Endometrial microvascular endothelial cells (primary cell): Measurements from ENCODE around the gene LAMTOR3. TPM values are rescaled to one million over a fixed set of nuclear protein-coding genes. Genes with fewer than 3 reads are reported as not detected.

Source experiments
- in situ Hi-C: cut with HindIII; loops from 2 replicates; pipeline ENCODE4 v1.10.0; 2017; ENCODE audit warnings: low sequenced_read_pairs, low pct_unique_long_range_greater_than_20kb; ENCODE audit errors: inconsistent ontology term
- total RNA-seq: library from RNA; depleted of rRNA; stranded (reverse); fragments of >200 nt; gene quantifications from one replicate; pipeline ENCODE4 v1.2.3, GENCODE V29; 2015; ENCODE audit errors: inconsistent ontology term

Gene LAMTOR3
- total RNA-seq = 47.8 TPM

GRCh38 chr4:99894161-99894997 lies at the start of gene LAMTOR3:
Gene LAMTOR3, minus strand, starts transcription at chr4:99894427. Its CDS starts 464 bp downstream, at chr4:99893963.
- in situ Hi-C loops = no loop called here

GRCh38 chr4:99938243-99938753 lies 44.1 kb upstream of the LAMTOR3 start:
- in situ Hi-C loops = no loop called here

- in situ Hi-C loops = no loop called here
Measured at GRCh38 chr4:99934891-99935290, 40.7 kb upstream of the LAMTOR3 start.

- in situ Hi-C loops = no loop called here
Measured at GRCh38 chr4:99927566-99927965, 33.3 kb upstream of the LAMTOR3 start.

GRCh38 chr4:99921174-99921573 lies 26.9 kb upstream of the LAMTOR3 start:
- in situ Hi-C loops = no loop called here

- in situ Hi-C loops = no loop called here
Measured at GRCh38 chr4:99918656-99919055, 24.4 kb upstream of the LAMTOR3 start.

- in situ Hi-C loops = no loop called here
Measured at GRCh38 chr4:99917575-99917974, 23.3 kb upstream of the LAMTOR3 start.

- in situ Hi-C loops = no loop called here
Measured at GRCh38 chr4:99915449-99915848, 21.2 kb upstream of the LAMTOR3 start.

GRCh38 chr4:99894998-99895397 lies 771 bp upstream of the LAMTOR3 start:
- in situ Hi-C loops = no loop called here

- in situ Hi-C loops = no loop called here
Measured at GRCh38 chr4:99893839-99894160, 427 bp downstream of the LAMTOR3 start.

- in situ Hi-C loops = no loop called here
Measured at GRCh38 chr4:99893029-99893428, 1.2 kb downstream of the LAMTOR3 start.

GRCh38 chr4:99891351-99891750 lies 2.9 kb downstream of the LAMTOR3 start:
- in situ Hi-C loops = no loop called here

GRCh38 chr4:99887837-99888236 lies 6.4 kb downstream of the LAMTOR3 start:
- in situ Hi-C loops = no loop called here

- in situ Hi-C loops = no loop called here
Measured at GRCh38 chr4:99886146-99886545, 8.1 kb downstream of the LAMTOR3 start.

- in situ Hi-C loops = no loop called here
Measured at GRCh38 chr4:99885687-99886086, 8.5 kb downstream of the LAMTOR3 start.

- in situ Hi-C loops = no loop called here
Measured at GRCh38 chr4:99885063-99885664, 9.1 kb downstream of the LAMTOR3 start.

GRCh38 chr4:99879458-99879857 lies 14.8 kb downstream of the LAMTOR3 start:
- in situ Hi-C loops = no loop called here

GRCh38 chr4:99878604-99879003 lies 15.6 kb downstream of the LAMTOR3 start:
- in situ Hi-C loops = no loop called here

- in situ Hi-C loops = no loop called here
Measured at GRCh38 chr4:99876946-99877345, 17.3 kb downstream of the LAMTOR3 start.

GRCh38 chr4:99875071-99875470 lies 19.2 kb downstream of the LAMTOR3 start:
- in situ Hi-C loops = no loop called here
